HL-60/S4 treated with phorbol 12-myristate 13-acetate at 8.2 ng/mL for 4 days and 3 days (cell line): ENCODE measurements around the gene COL20A1.

Source experiments
- in situ Hi-C: fragments of 300-500 bp; cut with MboI; formaldehyde crosslinking; loops from 2 replicates; pipeline ENCODE4 v1.15.0; 2022; ENCODE audit warnings: low sequenced_read_pairs

COL20A1 gene

GRCh38 chr20:63307538-63308217 is 14.7 kb downstream of the COL20A1 start:
- in situ Hi-C loops: no loop called here

- in situ Hi-C loops: no loop called here
Measured at GRCh38 chr20:63308218-63308911, 15.4 kb downstream of the COL20A1 start.

GRCh38 chr20:63309261-63310071 is 16.5 kb downstream of the COL20A1 start:
- in situ Hi-C loops: no loop called here

- in situ Hi-C loops: no loop called here
Measured at GRCh38 chr20:63310265-63310991, 17.4 kb downstream of the COL20A1 start.

DNA sequence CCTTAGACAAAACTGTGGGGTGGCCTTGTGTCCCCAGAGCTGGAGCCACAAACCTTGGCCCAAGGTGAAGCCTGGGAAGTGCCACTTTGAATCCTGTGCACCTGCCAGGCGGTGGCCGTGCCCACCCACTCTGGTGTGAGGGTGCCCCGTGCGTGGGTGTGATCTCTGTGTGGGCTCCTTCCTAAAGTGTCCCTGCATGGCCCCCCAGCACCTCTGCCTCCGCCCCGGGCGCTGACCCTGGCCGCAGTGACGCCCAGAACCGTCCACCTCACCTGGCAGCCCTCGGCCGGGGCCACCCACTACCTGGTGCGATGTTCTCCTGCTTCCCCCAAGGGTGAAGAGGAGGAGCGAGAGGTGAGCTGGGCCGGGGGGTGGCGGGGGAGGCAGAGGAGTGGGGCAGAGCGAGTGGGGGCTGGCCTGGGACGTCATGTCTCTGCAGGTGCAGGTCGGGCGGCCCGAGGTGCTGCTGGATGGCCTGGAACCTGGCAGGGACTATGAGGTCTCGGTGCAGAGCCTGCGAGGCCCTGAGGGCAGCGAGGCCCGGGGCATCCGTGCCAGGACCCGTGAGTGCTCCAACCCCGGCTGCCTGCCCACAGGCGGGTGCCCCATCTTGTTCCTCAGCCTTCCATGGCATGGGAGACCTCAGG is 18.3 kb downstream of the COL20A1 start:
- in situ Hi-C loops: no loop called here

GRCh38 chr20:63311833-63312243 is 18.9 kb downstream of the COL20A1 start:
- in situ Hi-C loops: no loop called here

GRCh38 chr20:63312273-63312672 is 19.3 kb downstream of the COL20A1 start:
- in situ Hi-C loops: no loop called here

DNA sequence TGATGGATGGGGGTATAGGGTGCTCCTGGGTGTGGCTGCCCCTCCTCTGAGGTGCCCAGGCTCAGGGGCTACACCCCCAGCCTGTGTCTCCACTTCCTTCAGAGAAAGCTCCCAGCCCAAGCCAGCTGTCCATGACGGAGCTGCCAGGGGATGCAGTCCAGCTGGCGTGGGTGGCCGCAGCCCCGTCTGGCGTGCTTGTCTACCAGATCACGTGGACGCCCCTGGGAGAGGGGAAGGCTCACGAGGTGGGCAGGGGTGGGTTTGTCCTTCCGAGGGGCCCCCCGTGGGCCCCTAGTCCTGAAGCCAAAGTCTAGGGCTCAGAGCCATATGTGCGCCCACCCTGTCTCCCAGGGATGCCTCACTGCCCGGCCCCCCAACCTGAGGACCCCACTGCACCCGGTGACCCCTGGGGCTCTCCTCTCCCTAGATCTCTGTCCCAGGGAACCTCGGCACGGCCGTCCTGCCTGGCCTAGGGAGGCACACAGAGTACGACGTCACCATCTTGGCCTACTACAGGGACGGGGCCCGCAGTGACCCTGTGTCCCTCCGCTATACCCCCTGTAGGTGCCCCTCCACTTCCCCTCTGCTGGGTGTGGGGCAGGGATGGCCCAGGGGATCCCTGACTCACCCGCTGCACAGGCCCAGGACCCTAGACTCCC is 19.8 kb downstream of the COL20A1 start:
- in situ Hi-C loops: no loop called here

DNA sequence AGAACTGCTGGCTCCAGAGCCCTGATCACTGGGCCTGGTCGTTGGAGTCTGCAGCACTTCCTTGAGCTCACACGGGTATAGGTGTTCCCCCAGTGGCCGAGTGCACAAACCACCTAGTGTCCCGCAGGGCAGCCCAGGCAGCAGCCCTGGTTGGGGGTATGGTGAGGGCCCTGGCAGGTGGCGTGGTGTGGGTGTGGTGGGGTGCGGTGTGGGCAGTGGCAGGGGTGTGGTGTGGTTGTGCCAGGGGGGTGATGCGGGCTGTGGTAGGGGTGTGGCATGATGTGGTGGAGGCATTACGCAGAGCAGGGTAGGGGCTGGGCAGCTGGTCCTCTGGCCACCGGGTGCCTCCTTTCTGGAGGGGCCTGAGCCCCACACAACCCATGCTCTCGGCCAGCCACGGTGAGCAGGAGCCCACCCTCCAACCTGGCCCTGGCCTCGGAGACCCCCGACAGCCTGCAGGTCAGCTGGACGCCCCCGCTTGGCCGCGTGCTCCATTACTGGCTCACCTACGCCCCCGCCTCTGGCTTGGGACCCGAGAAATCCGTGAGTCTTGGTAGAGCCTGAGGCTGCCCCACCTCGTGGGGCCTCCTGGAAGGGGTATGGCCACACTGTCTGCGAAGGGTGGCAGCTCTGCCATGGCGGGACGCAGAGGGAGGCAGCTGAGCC is 20.5 kb downstream of the COL20A1 start:
- in situ Hi-C loops: no loop called here

DNA sequence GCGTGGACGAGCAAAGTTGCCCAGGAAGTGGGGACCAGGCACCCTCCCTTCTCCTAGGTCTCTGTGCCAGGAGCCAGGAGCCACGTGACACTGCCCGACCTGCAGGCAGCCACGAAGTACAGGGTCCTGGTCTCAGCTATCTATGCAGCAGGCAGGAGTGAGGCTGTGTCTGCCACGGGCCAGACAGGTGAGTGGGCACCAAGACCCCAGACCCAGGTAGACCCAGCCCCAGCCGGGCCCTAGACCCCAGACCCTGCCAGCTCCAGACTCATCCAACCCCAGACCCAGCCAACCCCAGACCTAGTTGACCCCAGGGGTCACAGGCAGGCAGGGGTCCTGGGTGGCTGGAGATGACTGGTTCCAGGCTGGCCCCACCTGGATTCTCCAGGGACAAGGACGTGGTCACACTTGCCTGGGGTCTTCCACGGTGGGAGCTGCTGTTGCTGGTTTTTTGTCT is 21.1 kb downstream of the COL20A1 start:
- in situ Hi-C loops: no loop called here

DNA sequence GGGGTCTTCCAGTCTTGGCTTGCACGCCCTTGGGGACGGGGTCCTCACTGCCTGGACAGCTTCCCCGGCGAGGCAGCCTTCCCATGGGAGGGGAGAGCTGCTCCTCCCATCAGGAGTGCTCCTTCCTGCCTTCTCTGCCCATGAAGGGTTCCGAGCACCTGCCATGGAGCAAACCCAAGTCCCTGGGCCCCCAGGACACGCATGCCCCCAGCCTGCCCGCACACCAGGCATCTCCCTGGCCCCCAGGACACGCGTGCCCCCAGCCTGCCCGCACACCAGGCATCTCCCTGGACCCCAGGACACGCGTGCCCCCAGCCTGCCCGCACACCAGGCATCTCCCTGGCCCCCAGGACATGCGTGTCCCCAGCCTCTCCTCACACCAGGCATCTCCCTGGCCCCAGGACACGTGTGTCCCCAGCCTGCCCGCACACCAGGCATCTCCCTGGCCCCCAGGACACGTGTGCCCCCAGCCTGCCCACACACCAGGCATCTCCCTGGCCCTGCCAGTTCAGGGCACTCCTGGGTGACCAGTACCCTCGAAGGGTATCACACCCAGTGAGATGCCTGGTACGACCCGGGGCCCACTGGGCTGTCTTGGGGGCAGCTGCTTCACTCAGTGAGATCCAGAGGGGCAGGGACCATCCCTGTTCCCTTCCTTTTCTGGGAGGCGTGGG is 21.7 kb downstream of the COL20A1 start:
- in situ Hi-C loops: no loop called here

GRCh38 chr20:63315240-63315689 is 22.3 kb downstream of the COL20A1 start:
- in situ Hi-C loops: no loop called here

- in situ Hi-C loops: no loop called here
Measured at GRCh38 chr20:63315731-63316491, 22.9 kb downstream of the COL20A1 start.

GRCh38 chr20:63316502-63316921 is 23.5 kb downstream of the COL20A1 start:
- in situ Hi-C loops: no loop called here

DNA sequence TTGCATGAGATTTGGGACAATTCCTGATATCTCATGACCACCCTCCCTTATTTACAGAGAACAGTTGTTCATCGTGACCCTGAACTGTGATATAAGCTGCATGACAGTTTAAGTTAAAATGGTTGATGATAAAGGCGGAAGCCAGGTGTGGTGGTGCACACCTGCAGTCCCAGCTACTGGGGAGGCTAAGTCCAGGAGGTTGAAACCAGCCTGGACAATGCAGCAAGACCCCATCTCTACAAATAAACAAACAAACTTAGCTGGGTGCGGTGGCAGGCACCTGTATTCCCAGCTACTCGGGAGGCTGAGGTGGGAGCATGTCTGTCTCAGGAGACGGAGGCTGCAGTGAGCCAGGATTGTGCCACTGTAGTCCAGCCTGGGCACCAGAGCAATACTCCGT is 24.1 kb downstream of the COL20A1 start:
- in situ Hi-C loops: no loop called here

GRCh38 chr20:63317601-63318291 is 24.8 kb downstream of the COL20A1 start:
- in situ Hi-C loops: no loop called here

GRCh38 chr20:63318391-63319163 is 25.6 kb downstream of the COL20A1 start:
- in situ Hi-C loops: no loop called here
